GM12874 (cell line): ENCODE results near the gene TXNRD3.

Experiments
- TF ChIP-seq, protein P1 (sequence below): IDR thresholded peaks from 2 replicates; pipeline ENCODE4 v1.5.1; 2011; ENCODE audit warnings: low read depth, mild to moderate bottlenecking, control low read depth, low read length, moderate library complexity; ENCODE audit not compliant: insufficient read depth

The TXNRD3 gene

DNA sequence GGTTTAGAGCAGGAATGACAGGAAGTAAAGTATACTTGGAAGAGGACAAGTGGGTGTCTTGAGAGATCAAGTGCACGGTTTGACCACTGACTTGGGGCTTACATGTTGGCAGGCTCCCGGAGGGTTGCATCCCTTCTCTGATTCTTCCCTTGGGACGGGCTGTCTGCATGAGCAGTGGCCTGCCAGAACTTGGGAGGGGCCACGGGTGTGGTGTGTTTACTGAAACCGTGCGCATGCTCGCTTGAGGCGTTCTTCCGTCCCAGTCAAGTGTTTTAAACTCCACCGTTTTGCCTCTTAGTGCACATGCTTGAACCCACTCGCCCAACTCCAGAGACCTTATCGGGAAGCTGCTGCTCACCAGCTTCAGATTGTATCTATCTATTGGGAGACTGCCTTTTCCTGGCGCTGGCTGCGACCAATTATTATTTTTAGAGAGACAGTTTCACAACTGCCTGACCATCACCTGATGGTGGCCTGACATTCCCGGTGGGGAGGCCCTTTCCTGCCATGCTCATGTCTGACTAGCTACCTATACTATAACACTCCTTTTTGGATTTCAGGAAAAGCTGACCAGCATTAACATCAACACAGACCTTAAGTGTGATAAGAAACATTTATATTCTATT is 81.3 kb downstream of the TXNRD3 start:
- TF ChIP-seq, protein P1, sequence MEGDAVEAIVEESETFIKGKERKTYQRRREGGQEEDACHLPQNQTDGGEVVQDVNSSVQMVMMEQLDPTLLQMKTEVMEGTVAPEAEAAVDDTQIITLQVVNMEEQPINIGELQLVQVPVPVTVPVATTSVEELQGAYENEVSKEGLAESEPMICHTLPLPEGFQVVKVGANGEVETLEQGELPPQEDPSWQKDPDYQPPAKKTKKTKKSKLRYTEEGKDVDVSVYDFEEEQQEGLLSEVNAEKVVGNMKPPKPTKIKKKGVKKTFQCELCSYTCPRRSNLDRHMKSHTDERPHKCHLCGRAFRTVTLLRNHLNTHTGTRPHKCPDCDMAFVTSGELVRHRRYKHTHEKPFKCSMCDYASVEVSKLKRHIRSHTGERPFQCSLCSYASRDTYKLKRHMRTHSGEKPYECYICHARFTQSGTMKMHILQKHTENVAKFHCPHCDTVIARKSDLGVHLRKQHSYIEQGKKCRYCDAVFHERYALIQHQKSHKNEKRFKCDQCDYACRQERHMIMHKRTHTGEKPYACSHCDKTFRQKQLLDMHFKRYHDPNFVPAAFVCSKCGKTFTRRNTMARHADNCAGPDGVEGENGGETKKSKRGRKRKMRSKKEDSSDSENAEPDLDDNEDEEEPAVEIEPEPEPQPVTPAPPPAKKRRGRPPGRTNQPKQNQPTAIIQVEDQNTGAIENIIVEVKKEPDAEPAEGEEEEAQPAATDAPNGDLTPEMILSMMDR: no peak

DNA sequence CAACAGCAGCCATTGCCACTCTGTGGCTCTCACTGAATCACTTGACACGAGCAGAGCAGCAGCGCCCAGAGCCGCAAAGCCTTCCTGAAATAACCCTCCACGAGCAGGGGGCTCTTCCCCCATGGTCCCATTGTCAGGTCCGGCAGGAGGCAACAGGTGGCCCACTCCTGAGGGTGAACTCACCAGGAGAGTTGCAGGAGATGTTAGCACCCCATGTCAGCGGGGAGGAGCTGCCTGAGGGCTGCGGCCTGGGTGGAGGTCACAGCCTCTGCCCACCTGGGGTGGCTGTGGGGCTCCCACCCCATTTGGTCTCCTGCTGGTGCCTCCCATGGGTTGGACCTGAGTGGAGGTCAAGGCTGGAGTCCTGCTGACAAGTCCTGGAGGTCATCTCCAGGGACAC is 83.8 kb downstream of the TXNRD3 start:
- TF ChIP-seq, protein P1: no peak

DNA sequence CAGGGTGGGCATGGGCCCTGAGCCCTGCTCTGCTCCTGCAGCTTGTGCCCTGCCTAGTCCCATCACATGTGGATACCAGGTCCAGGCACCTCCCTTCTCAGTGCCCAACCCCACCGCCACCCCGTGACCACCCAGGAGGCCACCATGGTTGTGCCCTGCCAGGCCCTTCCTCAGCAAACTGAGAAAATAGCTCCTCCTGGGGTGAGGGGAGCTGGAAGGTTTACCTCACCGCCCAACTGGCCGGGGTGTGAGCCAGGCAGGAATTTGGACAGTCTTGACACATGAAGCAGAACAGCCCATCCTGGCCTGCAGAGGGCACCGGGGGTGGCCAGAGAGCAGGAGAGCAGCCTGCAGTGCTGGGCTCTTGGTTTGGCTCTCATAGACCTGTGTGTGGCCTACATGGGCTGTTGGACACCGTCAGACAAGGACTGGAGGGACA is 84.8 kb downstream of the TXNRD3 start:
- TF ChIP-seq, protein P1: no peak

DNA sequence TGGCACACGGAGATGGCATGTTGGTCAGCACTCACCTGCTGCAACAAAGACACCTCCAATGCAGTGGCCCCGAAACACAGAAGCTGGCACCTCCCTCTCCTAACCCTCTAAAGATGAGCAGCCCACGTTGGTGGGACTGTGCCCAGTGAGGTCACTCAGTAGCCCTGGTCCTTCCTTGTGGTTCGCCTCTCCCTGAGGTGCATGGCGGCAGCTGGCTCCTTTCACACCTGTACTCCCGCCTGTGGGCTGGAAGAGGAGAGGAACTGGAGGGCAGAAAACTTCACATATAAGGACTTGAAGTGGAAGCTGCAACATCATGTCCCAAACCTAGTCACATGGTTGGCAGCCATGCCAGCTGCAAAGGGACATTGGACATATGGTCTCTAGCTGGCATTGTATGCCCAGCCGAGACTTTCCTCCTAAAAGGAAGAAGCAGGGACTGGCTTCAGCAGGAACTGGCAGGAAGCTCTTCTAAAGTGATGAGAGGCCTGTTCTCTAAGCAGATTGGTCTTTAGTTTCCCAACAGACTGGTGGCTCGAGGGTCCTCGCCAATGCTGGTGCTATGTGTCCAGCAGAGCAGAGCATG is 85.4 kb downstream of the TXNRD3 start:
- TF ChIP-seq, protein P1: no peak

DNA sequence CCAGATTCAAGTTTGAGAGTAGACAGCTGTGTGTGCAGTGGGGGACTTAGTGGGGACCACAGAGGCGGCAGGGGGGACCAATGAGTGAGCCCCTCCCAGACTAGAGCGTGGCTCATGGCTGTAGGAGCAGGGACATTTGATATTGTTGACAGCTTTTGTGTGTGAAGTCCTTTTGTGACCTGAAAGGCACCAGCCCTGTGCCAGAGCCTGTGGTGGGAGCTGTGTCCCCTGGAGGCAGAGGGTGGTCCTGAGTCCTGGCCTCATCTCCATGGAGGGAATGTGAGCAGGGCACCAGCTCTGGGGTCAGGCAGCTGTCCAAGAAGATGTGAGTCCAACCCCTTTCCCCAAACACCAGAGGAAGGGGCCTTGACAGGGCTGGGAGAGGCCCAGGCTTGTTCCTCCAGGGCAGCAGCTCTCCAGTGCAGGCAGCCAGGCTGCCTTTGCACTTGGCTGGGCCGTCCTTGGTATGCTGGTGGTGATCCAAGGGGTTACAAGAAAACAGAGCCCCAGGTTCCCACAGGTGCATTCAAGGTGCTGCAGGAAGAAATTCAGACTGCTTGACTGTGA is 86.1 kb downstream of the TXNRD3 start:
- TF ChIP-seq, protein P1: no peak

DNA sequence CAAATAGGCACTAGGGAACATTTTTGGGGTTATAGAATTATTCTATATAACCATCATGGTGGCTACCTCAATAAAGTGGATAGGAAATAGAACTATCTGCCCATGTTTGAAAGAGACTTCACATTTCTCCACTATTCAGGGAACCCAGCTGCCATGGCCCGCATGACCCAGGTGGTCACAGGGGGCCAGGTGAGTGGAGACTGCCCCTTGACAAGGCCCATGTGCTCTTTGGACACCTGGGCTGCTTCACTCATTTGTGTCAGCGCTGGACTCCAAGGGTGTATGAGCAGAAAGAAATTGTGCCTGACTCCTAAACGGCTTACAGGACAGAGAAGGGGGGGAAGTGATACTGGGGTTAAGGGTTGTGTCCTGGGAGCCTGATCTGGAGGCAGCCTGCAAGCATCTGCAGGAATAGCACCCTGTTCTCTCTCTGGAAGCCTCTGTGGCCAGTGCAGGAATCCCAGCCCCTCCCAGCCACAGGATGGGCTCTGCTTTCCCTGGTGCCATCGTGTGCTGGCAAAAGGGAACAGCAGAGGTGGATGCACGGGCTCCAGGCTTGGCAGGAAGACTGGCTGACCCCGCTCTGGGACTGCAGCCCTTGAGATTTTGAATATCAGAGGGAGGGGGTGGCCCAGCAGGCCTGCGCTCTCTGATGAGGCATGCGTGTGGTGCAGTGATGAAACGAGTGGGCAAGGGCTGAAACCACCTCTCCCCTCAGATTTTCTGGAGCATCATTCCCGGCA is 87.1 kb downstream of the TXNRD3 start:
- TF ChIP-seq, protein P1: no peak

DNA sequence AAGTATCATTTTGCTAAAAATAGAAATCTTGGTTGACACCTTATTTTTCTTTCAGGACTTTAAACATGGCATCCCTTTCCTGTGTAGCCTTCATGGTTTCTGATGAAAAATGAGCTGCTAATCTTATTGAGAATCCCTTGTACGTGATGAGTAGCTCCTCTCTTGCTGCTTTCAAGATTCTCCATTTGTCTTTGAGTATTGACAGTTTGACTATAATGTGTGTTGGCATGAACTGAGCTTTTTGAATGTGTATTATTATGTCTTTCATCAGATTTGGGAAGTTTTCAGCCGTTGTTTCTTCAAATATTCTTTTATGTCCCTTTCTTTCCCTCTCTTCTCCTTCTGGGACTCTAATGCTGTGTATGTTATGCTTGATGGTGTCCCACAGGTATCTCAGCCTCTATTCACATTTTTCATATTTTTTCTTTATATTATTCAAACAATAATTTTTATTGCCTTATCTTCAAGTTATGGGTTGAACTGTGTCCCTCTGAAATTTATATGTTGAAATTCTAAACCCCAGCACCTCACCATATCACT is 92.1 kb downstream of the TXNRD3 start:
- TF ChIP-seq, protein P1: no peak
